Stimulated activated CD4-positive, alpha-beta T cell treated with anti-CD3 and anti-CD28 coated beads, Interleukin-15, amount 100 ng/mL, for 1 hour (primary cell): ENCODE measurements around the gene DDTL.
"Not testable (repeated sequence)": the region's sequence is repeated elsewhere in the genome, so short reads cannot be mapped to it uniquely, and the experiment has no call there.

Experiments used
- DNase-seq, 2 donors: peaks; one replicate each; pipeline ENCODE4 v3.0.0-alpha.2; 2020; ENCODE audit warnings: low read depth in 1 of 2, low spot score in 1 of 2

The DDTL gene

DNA sequence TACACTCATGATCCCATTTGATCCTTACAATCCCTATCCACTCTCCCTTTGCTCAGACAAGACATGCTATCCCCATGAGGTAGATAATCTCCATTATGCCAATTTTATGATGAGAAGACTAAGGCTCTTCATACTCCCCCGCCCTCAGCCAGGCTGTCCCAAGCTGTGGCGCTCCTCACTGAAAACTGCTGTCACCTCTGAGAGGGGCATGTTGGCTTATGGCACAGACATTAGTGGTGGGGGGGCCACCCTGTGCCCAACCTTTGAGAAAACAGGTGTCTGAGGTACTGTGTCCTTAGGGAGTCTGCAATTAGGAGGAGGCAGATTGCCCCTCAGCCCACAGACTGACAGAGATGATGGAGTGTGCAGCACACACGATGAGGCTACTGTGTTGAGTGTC lies 2.4 kb downstream of the DDTL start:
- DNase-seq: no peak

DNA sequence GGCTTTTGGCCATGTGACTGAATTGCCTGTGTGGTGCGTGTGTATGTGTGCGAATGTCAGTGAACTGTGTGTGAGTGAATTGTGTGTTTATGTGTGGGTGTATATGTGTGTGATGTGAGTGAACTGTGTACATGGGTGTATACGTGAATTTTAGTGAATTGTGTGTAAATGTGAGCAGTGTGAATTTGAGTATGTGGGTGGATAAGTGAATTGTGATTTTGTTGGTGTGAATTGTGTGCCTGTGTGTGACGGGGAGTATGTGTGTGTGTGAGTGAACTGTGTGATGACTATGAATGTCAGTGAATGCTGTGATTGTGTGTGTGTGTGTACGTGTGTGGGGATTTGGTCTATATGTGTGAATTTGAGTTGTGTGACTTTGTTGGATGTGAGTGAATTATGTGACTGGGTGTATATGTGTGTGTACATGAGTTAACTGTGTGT lies 3.5 kb downstream of the DDTL start:
- no peak for DNase-seq

DNA sequence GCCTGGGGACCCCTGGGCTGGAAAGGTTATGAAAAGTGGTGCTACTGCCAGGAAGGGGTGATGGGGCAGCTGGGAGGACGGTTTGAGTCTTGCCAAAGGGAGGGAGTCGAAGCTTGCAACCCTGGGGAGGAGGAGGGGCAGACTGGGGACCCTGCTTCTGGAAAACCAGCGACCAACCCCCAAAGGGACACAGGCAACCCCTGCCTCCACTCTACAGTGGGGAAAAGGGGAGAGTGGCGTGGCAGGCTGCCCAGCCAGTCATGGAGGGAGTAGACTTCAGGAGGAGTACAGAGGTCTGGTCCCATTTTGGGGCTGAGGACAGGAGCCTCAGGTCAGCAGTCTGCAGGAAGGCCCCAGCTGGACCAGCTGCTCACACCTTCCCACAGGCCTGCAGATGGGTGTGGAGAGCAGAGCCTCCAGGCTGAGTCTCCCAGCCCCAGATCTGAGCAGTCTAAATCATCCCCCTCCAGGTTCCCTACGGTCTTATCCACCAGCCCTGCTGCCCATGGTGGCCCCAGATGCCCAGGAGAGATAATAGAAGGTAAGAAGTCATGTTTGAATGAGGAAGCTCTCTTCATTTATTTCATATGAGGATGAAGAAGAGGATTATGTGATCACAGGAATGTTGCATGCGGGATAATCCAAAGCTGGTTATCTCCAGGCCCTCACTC lies 4.3 kb downstream of the DDTL start:
- DNase-seq: no peak

DNA sequence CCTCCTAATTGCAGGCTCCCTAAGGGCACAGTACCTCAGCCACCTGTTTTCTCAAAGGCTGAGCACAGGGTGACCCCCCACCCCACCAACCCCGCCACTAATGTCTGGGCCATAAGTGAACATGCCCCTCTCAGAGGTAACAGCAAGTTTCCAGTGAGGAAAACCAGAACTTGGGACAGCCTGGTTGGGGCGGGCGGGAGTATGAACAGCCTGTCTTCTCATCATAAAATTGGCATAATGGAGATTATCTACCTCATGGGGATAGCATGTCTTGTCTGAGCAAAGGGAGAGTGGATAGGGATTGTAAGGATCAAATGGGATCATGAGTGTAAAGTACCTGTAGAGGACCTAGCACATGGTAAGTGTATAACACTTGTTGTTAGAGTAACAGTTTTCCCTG lies 5.2 kb downstream of the DDTL start:
- DNase-seq: not testable (repeated sequence)

DNA sequence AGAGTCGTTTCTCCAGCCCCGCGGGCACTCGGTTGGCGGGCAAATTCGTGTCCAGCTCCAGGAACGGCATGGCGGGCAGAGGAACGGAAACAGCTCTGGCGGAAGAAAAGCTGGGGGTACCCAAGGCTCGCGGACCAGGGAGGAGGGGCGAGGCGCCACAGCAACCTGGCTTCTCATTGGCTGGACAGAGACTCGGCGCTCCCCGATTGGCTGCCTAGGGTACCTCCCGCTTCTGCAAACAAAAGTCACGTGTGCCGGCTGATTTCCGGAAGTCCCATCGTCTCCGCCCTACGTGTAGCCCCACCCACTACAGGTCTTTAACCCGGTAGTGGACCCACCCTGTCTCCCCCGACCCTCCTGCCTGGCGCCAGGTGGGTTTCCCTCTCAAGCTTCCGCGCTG lies 7.7 kb downstream of the DDTL start, which contains the start of gene DDT:
Gene DDT (minus strand): TSS at position 97 of the 400 bp plus-strand sequence. CDS start 27 bp downstream, at position 70.
- DNase-seq: not testable (repeated sequence)

DNA sequence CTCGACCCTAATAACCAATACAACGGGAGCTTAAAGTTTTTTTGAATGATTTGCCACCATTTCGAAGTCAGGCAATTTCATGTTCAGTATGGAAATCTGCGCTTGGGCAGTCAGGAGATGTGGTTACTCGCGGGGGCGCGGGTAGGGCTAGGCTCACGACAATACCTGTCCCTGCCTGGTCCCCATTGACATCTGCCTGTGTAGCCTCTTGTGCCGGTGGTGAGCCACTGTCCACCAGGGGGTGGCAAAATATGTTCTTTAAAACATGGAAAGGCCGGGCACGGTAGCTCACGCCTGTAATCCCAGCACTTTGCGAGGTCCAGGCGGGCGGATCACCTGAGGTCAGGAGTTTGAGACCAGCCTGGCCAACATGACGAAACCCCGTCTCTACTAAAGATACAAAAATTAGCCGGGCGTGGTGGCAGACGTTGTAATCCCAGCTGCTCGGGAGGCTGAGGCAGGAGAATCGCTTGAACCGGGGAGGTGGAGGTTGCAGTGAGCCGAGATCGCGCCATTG lies 8.2 kb downstream of the DDTL start:
- DNase-seq: not testable (repeated sequence)

DNA sequence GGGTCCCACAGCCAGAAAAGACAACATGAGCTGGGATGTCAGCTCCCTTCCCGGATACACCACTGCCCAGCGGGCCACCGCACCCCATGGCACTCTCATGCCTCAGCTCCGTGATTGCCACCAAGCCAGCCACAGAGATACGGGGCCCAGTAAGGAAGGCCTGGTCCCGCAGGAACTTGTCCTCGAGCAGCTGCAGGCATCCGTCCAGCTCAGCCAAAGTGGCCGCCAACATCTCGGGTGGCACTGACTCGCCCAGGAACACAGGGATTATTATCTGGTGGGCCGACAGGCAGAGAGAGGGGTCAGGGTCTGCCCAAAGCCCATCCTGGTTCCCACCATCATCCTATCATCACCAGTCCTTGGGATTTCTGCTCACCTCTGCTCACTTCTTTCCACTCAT lies 10.6 kb downstream of the DDTL start:
- DNase-seq: not testable (repeated sequence)

DNA sequence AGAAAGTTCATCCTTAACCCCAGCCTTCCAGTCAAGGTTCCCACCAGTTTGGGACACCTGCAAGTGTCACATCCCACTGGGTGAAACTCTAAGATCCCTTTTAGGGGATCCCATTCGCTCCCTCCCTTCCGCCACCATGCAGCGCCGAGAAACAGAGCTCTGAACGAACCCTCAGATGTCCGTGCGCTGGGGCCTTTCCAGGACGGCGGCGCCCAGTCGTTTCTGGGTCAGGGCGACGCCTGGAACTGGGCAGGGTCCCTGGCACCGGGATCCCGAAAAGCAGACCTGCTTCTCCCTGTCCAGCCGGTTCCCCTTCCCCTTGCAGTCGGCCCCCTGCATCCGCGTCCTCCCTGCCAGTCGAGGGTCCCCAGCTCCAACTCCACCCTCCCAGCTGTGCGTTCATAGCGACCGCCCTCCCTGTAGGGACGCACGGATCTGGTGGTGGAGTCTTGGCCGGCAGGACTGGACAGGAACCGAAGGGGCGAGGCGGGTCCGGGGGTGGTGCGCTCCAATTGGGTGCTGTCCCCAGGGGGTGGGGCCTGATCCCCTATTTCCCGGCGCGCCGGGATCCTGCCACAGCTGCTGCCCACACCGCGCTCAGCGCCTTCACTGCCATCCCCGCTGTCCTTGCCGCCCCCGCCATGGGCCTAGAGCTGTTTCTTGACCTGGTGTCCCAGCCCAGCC lies 13.0 kb downstream of the DDTL start, which contains the start of gene GSTT2:
Gene GSTT2 (plus strand): TSS at position 578 of the 684 bp plus-strand sequence.
- DNase-seq: not testable (repeated sequence)

DNA sequence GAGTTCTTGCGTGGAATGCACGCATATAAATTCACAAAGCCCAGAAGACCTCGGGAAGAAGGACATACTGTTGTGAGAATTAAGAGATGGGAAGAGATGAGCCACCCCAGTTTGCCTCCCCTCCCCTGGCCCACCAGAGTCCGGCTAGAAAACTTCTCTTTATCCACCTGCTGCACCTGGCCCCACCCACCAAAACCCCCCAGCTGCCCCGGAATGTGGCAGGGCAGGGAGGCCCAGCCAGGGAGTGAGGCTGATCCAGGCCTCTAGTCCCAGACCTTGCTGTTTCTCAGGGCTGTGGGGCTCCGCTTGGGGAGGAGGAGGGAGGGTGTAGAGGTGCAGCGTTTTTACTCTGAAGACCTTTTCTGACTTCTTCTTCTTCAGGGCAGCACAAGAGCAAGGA lies 13.9 kb downstream of the DDTL start:
- not testable (repeated sequence) for DNase-seq

DNA sequence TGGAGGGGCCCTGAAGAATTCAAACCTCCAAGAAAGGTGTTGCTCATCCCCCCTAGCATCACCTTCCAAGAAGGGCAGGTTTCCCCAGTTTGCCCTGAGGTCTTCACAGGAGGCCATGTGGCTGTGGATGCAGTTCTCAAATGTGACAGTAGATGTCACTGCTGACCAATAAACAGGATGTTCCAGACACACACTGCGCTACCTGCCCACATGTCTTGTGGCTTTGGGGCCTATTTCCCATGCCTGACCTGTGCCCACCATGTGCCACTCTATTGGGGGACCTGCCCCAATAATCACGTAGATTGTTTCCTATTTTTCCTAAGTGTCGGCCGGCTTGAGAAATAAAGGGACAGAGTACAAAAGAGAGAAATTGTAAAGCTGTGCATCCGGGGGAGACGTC lies 17.7 kb downstream of the DDTL start:
- peak in 1 of 2 donors; percentile 45 for DNase-seq

DNA sequence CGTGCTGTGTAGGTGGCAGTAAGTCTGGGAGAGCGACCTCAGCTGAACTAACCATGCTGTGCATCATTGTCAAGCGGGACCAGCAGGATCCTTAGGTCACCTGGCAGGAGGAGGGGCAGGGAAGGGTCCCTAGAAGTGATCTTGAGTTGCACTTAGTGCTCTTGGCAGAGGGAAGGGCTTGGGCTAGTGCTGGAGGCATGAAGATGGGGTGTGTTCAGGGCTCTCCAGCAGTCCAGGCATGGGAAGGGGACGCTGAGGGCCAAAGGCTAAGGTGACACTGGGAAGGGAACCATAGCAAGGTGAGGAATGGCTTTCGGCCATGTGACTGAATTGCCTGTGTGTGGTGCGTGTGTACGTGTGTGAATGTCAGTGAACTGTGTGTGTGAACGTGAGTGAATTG lies 19.4 kb downstream of the DDTL start:
- DNase-seq: not testable (repeated sequence)

DNA sequence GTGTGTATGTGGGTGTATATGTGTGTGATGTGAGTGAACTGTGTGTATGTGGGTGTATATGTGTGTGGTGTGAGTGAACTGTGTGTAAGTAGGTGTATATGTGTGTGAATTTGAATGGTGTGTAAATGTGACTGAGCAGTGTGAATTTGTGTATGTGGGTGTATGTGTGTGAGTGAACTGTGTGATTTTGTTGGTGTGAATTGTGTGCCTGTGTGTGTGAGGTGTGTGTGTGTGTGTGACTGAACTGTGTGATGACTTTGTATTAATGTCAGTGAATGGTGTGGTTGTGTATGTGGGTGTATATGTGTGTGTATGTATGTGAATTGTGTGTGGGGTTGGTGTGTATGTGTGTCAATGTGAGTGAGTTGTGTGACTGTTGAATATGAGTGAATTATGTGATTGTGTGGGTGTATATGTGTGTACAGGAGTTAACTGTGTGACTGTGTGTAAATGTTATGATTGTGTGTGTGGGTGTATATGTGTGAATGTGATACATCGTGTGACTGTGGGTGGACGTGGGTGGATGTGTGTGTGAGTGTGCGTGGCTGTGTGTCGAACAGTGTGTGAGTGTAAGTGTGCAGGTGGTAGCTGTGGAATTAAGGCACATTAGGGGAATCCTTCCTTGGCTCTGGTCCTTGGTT lies 20.0 kb downstream of the DDTL start:
- DNase-seq: not testable (repeated sequence)

DNA sequence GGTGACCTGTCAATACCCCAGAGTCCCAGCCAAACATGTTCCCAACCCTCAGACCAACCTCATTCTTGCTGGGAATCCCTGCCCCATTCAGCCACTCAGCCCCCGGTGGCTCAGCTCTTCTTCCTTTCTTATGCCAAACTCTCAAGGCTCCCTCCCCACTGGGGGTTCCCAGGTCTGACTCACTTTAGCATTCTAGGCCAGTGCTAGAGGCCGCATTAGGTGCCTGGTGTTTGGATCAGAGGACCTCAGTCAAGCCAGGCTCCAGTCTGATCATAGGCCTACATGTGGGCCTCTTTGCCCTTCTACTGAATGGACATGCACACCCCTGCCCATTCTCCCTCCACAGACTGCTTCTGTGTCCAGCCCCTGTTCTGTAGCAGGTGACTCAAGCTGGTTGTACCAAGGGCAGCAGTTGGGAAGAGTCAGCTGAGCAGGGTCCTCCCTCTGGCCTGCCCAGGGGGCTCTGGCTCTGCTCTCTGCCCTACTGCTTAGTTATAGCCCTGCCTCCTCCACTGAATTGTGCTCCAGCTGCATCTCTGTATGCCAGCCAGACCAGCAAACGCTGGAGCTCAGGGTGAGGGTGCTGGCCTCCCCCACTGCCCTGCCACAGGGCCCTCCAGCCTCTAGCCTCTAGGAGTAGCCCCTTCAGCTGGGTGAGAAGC lies 23.0 kb downstream of the DDTL start:
- not testable (repeated sequence) for DNase-seq

DNA sequence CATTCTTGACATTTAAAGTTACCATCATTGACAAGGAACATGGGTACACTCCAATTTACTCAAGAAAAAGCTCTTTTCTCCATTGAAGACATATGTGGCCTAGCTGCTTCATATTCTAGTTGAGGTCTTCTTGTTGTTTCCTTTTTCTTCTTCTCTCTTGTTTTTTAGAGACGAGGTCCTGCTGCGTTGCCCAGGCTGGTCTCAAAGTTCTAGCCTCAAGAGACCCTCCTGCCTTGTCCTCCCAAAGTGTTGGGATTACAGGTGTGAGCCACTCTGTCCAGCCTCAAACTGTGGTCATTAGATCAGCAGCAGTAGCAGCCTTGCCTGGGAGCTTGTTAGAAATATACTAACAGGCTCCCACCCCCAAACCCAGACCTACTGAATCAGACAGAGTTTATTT lies 26.4 kb downstream of the DDTL start:
- DNase-seq: not testable (repeated sequence)

DNA sequence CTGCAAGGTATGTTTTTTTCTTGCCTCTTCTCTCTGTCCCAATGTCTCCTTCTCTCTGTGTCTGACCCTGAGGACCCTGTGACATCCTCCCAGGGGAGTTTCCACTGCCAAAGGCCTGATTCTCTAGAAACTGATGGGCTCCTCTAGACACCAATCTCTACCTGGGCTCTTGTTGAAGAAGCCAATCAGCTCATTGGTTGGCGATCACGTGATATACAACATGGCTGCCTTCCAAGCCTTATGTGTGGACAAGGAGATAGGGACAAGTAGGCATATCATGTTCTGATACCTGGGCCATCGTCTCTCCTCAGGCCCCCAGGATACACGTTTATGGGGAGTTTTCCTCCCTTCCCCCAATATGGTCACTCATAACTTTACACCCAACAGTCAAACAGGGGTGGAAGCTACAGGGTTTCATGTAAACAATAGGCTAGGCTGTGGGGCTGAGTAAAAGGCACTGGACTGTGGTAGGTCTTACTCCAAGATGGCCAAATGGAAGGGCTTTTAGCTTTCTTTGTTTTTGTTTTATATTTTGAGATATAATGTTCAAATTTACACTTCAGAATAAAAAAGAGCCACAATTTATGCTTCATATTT lies 27.0 kb downstream of the DDTL start:
- not testable (repeated sequence) for DNase-seq

DNA sequence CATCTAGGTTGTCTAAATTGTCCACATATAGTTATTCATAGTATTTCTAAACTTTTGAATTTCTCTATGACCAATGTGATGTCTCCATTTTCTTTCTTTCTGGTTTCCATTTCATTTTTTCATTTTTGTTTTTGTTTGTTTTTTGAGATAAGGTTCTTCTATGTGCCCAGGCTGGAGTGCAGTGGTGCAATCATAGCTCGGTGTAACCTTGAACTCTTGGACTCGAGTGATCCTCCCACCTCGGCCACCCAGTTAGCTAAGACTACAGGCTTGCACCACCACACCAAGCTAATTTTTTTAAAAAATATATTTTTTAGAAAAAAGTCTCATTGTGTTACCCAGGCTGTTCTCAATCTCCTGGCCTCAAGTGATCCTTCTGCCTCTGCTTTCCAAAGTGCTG lies 30.4 kb downstream of the DDTL start:
- DNase-seq: no peak

DNA sequence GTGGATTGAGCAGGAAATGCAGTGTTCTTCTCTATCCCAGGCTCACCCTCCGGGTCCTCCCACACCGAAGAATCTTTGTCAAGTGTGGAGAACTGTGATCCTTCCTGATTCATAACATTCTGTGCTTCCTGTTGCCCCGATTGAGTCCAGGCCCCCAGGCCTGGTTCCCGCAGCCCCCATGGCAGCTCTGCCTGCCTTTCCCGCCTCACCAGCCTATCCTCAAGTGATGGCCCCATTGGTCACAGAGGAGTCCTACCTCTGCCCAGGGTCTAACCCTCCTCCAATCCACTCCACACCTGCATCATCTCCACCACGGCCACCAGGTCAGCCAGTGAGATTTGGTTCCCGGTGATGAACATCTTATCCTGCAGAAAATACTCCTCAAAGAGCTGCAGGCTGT lies 33.1 kb downstream of the DDTL start:
- not testable (repeated sequence) for DNase-seq

DNA sequence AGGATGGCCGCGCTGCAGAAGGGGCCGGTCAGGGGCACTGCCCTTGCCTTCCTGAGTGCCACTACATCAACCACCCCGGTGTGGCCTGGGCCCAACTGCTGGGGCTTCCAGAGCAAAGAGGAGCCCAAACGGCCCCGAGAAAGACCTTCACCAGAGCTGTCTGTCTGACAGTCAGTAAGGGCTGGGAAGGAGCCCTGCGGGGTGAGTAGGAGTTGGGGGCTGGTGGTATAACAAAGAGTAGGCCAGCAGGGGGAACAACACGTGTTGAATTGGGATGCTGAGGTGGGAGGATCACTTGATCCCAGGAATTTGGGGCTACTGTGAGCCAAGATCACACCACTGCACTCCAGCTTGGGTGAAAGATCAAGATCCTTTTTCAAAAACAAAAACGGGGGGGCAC lies 34.6 kb downstream of the DDTL start:
- no peak for DNase-seq

DNA sequence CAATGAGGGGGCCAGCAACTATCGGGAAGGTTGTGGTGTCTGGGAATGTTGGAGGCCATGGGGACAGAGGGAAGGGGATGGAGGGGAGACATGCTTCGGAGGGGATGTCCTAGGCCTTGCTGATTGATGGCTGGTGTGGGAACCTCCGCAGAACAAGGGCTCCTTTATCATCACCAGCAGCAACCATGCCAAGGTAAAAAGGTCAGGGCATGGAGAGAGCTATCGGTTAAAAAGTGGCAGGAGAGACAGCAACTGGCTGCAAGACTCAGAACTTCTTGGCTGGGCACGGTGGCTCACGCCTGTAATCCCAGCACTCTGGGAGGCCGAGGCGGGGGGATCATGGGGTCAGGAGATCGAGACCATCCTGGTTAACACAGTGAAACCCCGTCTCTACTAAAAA lies 35.6 kb downstream of the DDTL start:
- DNase-seq: no peak

DNA sequence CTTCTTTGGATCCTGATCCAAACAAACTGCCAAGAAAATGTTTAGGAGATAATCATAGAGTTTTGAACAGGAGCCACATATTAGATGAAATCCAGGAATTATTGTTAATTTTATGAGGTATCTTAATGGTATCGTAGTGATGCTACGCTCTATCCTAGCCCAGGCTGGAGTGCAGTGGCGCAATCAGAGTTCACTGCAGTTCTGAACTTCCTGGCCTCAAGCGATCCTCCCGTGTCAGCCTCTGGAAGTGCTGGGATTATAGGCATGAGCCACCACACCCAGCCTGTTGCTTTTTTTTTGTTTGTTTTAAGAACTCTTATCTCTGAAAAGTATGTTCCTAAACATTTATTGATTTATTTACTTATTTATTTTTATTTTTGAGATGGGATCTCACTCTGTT lies 36.2 kb downstream of the DDTL start:
- DNase-seq: no peak

DNA sequence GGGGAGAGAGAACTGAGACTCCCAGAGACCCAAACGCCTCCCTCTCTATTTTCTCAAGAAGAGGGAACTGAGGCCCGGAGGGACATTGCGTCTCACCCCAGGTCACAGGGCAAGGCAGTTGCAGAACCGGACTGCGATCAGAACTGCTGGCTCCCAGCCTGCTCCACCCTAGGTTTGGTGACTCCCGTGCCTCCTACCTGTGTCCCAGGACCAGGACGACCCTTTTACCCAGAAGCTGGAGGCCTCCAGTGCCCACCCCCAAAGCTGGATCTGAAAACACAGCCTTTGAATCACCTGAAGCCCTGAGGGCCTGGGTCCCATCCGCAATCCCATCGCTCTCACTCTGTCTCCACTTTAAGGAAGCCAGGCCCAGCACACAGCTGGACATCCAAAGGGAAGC lies 37.2 kb downstream of the DDTL start:
- no peak for DNase-seq
